Suppressor macrophage treated with lipopolysaccharide for 4 hours (primary cell): ENCODE measurements around the gene MAGEC1.
"Not testable (repeated sequence)": the region's sequence is repeated elsewhere in the genome, so short reads cannot be mapped to it uniquely, and the experiment has no call there.

Experiments used
- DNase-seq: peaks from one replicate; pipeline ENCODE4 v3.0.0-alpha.2; 2020

Gene MAGEC1

GRCh38 chrX:141903400-141904155 is at the start of gene MAGEC1:
Gene MAGEC1 (plus strand): TSS chrX:141903894. CDS start chrX:141905073, 1,179 bp downstream.
- DNase-seq: no peak

- DNase-seq: no peak
Observed at GRCh38 chrX:141857479-141857878, 46.2 kb upstream of the MAGEC1 start.

- DNase-seq: no peak
Observed at GRCh38 chrX:141879616-141880015, 24.1 kb upstream of the MAGEC1 start.

GRCh38 chrX:141888811-141889210 is 14.9 kb upstream of the MAGEC1 start:
- not testable (repeated sequence) for DNase-seq

- no peak for DNase-seq
Observed at GRCh38 chrX:141894733-141895132, 9.0 kb upstream of the MAGEC1 start.

GRCh38 chrX:141897690-141898089 is 6.0 kb upstream of the MAGEC1 start:
- no peak for DNase-seq

GRCh38 chrX:141902366-141902765 is 1.3 kb upstream of the MAGEC1 start:
- DNase-seq: no peak

GRCh38 chrX:141904262-141904661 is 568 bp downstream of the MAGEC1 start:
- DNase-seq: no peak

GRCh38 chrX:141917801-141918200 is 14.1 kb downstream of the MAGEC1 start:
- DNase-seq: no peak

GRCh38 chrX:141924293-141924692 is 20.6 kb downstream of the MAGEC1 start:
- no peak for DNase-seq

- DNase-seq: no peak
Observed at GRCh38 chrX:141928432-141928831, 24.7 kb downstream of the MAGEC1 start.

GRCh38 chrX:141934059-141934641 is 30.5 kb downstream of the MAGEC1 start:
- no peak for DNase-seq

- DNase-seq: no peak
Observed at GRCh38 chrX:141935645-141936044, 32.0 kb downstream of the MAGEC1 start.

GRCh38 chrX:141936080-141936479 is 32.4 kb downstream of the MAGEC1 start:
- DNase-seq: no peak

- DNase-seq: no peak
Observed at GRCh38 chrX:141941234-141941633, 37.5 kb downstream of the MAGEC1 start.

- no peak for DNase-seq
Observed at GRCh38 chrX:141945426-141945825, 41.7 kb downstream of the MAGEC1 start.

- no peak for DNase-seq
Observed at GRCh38 chrX:141947350-141947749, 43.7 kb downstream of the MAGEC1 start.

GRCh38 chrX:141952603-141953002 is 48.9 kb downstream of the MAGEC1 start:
- no peak for DNase-seq

GRCh38 chrX:141958675-141959074 is 55.0 kb downstream of the MAGEC1 start:
- DNase-seq: no peak
